GM19452 (cell line): Measurements from ENCODE around the gene SLC35F3.
"Not testable (repeated sequence)": the region's sequence is repeated elsewhere in the genome, so short reads cannot be mapped to it uniquely, and the experiment has no call there.

Experiments used
- ATAC-seq: cut with Tn5 transposase; IDR thresholded peaks from one replicate; pipeline ENCODE4 v1.9.1; 2021; ENCODE audit not compliant: unreplicated experiment

SLC35F3 gene

DNA sequence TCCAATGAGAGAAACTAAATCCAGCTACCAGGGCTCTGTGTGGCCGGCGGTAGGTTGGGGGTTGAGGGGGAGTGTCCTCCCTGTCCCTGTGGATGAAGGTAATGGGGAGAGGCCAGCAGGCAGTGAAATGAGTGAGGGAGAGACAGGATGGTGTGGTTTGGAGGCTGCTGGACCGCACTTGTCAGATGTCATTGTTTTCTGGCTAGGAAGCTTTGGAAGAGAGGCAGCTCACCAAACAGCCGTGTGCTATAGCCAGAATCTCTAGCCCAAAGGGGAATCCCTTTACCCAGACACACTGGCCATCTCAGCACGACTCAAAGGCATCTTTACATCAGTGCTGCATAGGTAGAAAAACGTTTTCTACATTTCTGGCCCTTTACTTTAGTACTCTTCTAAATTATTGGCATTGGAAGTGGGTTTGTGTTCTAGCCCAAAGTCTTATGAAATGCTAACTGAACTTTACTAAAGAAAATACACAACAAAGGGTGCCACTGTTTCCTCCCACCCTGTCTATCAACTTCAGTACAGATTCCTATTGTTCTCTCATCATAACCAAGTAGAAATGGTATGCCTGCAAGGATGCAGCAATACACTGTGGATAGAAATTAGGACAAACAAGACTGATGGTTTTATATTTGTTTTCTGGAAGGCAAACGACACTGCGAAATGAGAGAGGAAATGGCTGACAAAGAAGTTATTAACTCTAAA is 372.8 kb downstream of the SLC35F3 start:
- no peak for ATAC-seq

DNA sequence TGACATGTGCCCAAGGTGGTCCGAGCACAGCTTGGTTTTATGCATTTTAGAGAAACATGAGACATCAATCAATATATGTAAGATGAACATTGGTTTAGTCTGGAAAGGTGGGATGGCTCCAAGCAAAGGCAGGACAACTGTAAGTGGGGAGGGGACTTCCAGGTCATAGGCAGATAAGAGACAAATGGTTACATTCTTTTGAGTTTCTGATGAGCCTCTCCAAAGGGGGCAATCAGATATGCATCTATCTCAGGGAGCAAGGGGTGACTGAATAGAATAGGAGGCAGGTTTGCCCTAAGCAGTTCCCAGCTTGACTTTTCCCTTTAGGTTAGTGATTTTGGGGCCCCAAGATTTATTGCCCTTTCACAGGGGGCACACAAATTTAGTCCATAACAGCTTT is 374.5 kb downstream of the SLC35F3 start:
- ATAC-seq = no peak

DNA sequence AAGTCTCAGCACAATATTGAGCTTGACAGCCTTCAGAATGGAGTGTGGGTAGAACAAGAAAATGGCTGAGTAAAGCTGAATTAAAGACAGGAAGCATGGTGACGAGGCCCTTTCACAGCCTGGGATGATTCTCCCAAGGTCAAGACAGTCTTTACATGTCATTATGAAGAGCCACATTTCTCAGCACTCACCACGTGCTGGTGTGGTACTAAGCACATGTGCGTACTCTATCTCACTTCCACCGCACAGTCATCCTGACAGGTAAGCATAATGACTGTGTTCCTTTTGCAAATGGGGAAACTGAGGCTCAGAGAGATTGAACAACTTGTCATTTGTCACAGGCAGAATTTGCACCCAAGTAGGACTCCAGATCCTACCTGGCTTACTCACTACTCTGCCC is 376.0 kb downstream of the SLC35F3 start:
- no peak for ATAC-seq

DNA sequence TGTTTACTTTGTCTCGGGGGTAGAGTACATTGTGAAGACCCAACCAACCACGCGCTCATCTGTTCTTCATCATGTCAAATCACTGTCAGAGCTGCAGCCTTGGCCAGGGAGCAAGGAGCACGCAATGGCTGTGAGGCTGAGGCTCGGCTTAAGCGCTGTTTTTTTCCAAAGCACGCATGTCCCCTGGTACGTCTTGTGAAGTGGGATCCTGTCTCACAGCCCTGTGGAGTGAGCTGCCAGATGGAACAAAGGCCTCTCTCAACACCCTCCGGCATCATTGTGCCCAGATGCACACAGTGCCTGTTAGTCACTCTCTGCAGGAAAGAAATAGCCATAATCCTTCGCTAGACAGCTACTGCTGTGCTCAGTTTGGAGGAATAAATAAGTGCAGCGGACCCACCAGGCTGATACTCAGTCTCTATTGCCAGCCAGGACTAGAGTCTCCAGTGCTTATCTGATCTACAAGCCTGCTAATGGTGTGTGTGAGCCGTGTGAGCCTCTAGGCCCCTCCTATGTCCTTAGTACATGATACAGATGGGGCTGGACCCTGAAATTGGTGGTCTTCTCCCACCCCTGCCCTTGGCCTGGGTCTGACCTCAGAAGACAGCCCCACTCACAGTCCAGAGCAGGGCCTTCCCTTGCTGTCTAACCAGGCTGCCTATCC is 377.5 kb downstream of the SLC35F3 start:
- ATAC-seq = no peak

DNA sequence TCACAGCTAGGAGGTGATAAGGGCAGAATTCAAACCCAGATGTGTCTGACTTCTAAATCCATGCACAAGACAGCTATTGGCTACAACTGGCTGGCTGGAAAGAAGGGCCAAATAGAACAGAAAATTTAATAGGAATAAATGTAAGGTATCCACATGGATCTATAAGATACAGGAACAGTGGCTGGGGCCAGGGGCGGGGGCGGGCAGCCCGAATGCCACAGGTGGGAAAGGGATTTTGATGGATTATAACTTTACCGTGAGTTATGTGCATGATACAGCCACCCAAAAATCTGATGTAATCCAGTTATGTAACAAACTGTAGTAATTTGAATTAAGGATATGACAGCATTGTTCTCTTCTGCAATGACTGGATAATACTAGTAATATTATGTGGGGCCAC is 381.7 kb downstream of the SLC35F3 start:
- ATAC-seq = no peak

DNA sequence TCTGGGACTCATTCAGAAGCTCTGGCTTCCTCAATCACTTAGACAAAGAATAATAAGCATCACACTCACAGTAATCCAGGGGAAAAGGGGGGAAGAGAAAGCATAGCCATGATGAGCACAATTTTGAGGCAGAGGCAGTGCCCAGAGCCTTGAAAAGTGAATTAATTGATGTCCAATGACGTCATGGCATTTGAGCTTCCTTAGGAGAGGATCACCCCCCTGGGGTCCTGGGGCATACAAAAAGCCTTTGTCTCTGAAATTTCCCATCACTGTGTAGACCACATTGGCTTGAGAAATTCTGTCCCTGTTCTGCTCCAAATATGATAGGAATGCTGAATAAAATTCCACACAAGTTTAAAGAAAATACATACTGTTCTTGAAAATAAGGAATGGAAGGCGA is 384.5 kb downstream of the SLC35F3 start:
- no peak for ATAC-seq

DNA sequence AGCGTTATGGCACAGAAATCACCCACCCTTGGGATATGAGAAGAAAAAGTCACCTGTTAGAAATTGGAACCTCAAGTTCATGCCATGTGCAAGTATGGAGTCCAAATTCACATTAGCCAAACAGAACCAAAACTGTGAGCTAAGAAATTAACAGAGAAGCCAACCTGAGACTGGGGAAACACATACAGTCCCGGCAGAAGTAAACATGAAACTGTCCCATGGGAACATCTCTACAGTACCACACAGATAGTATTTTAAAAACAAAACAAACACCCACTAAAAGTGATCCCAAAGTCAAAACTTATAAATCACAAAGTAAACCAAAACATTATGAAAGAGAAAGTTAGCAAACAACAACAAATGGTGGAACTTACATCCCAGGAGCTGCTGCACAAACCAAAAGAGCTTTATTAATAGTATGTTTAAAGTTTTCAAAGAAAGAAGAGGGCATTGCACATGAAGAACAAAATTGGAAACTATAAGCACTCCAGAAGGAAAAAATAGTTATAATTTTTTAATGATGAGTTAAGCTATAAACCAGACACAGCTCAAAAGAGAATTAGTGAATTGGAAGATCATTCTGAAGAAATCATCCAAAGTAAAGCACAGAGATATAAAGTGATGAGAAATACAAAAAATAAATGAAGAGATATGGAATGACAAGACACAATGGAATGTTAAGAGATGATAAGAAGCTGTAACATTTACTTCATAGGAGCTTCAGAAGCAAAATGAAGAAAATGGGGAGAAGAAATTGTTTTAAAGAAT is 385.2 kb downstream of the SLC35F3 start:
- no peak for ATAC-seq

DNA sequence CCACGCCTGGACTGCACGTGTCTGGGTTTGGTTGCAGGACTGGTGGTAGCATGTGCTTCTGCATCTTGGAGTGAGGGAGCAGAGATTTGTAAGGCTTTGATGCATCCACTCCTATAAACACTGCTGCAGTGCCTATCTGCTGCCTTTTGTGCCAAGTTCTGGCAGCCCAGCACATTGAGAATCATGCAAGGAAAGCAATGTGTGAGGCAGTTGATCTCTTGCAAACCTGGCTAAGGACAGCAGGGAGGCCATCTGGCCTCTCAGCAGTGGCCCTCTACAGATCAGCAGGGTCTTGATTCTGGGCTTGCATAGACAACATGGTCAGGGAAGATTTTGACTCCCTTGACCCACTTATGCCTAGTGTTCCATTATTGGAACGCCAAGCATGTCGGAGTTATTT is 387.5 kb downstream of the SLC35F3 start:
- no peak for ATAC-seq

DNA sequence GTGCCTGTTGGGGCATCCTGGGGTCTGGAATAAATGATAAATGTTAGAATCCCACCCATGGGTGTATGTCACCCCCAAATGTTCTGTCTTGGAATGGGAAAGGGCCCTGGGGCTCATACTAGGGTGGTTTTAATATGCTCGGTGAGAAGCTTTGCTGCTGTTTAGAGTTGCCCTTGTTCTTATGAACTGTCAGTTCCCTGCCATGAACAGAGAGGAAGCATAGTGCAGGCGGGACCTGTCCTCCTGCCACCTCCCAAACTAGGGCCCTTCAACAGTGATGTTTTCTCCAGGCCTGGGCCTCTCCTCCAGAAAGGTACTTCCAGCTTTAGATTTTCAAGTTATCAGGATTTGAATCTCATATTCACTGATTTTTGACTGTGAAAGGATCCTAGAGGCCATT is 388.1 kb downstream of the SLC35F3 start:
- ATAC-seq = no peak

DNA sequence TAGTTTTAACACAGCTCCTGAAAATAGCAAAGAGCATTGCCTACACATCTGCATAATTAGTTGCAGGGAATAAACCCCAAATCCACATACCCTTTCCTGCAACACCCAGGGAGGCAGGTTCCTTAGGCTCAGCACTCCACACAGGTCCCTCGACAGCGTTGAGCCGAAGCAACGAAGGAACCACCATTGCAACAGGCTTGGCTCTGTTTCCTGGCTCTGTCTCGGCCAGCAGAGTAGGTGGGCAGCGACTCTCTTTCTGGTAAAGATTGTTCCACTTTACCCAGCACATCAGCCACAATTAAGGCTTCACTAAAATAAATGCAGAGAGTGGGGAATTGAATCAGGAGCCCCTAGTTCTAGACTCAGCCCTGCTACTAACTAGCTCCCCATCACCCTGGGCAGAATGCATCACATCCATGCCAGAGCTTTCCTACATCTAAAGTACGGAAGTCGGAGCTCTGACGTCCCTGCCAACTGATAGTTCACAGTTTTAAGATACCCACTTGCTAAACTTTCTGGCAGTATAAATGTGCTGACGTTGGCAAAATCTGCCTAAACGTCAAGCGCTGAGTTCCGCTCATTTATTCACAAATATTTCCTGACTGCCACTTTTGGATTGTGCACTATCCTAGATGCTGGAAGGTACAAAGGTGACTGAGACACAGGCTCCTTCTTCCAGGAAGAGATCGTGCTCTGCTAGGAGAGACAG is 389.8 kb downstream of the SLC35F3 start:
- ATAC-seq = no peak

DNA sequence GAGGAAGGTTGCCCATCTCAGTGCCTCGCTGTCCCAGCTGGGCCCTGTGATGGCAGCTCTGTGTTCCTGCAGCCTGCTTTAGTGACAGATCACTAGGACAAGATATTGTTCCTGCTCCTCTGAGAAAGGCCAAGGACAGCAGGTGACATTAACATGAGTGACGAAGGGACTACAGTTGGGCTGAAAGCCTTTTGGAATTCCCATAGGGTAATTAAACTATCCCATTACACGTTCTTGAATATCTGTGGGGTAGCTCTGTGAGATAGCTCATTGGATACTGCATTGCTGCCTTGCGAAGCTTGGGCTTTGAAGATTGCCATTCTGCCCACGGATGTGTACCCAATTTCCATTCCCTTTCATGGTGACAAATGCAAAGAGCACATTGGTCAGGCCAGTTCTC is 390.6 kb downstream of the SLC35F3 start:
- no peak for ATAC-seq

DNA sequence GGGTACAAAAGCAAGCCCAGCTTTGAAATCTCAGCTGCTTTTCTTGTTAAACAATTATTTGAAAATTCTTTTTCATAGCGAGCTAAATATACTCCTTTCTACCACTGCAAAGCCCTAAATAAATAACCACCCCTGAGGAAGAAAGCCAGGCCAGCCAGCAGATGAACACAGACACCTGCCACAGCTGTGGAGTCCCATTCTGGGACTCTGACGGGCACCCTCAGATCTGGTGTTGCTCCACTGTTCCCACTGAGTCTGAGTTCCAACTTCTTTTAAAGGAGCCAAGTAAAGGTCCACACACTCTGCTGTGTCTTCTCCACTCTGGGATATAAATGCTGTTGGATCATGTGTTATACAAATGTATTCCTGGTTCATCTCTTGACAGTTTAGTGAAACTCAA is 391.1 kb downstream of the SLC35F3 start:
- ATAC-seq = no peak

DNA sequence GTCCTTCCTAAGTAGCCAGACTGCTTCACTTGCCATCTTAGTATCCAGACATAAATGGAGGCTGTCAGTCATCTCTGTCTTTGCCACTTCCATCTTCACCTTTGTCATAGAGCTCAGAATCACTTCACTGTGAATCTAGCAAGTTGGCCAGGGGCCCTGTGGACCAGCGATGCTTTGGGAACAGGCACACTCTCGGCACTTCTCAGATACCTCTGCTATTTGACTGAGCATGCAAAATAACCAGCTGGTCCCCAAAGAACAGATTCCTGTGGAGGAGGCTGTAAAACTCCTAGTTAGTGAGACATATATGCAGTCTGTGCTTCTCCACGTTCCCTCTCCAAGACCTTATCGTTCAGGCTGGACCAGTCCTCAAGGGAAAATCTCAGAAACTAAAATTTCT is 392.0 kb downstream of the SLC35F3 start:
- no peak for ATAC-seq

DNA sequence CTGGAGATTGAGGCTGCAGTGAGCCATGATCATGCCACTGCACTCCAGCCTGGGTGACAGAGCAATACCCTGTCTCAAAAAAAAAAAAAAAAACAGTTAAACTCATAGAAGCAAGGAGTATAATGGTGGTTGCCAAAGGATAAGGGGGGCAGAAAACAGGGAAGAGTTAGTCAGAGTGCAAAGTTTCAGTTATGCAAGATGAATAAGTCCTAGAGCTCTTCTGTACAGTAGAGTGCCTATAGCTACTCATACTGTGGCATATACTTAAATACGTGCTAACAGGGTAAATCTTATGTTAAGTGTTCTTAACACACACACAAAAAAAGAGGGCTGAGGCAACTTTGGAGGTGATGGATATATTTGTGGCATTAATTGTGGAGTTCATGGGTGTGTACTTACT is 393.2 kb downstream of the SLC35F3 start:
- no peak for ATAC-seq

DNA sequence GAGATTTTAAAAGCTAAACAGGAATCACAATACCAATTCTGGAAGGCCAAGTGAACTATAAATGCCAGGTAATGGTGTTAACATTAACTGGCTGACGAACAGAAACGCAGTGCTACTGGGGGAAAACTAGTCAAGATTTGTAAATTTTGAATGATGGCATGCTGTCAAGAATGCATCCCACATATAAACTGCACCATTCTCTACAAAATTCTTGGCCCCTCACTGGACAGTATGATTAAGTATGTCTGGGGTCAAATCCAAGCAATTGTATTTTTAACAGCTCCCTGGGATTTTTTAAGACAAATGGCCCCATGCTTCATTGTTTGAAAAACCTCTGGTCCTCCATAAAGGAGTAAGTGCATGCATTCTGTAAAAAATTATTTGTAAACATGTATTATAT is 395.6 kb downstream of the SLC35F3 start:
- no peak for ATAC-seq

DNA sequence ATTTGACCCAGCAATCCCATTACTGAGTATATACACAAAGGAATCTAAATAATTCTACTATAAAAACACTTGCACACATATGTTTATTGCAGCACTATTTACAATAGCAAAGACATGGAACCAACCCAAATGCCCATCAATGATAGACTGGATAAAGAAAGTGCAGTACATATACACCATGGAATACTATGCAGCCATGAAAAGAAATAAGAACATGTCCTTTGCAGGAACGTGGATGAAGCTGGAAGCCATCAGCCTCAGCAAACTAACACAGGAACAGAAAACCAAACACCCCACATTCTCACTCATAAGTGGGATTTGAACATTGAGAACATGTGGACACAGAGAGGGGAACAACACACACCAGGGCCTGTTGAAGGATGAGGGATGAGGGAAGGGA is 397.2 kb downstream of the SLC35F3 start:
- ATAC-seq = not testable (repeated sequence)

DNA sequence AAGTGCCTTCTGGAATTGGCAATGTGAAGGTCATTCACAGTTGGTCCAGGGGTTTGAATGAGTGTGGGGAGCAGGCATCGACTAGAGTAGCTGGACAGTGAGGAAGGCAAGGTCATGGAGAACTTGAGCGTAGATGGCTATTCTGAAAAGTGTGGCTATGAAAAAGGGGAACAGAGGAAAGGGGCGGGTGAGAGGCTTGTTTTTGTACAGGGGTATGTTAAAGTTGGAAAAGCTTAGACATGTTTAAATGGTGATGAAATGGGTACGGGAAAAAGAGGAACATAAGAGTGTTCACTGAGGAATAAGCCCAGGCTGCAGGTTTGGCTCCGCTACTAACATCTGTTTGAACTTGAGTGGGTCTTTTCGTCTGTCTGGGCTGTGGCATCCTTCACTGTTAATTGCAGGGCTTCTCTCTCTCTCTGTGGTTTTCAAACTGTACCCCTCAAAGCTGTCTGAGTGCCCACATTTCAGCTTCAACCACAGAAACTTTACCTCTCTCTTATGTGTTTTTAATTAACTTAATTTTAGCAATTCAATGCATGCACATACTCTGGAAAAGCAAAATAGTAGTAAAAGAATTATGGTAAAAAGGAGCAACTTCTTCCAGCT is 398.0 kb downstream of the SLC35F3 start:
- ATAC-seq = no peak

DNA sequence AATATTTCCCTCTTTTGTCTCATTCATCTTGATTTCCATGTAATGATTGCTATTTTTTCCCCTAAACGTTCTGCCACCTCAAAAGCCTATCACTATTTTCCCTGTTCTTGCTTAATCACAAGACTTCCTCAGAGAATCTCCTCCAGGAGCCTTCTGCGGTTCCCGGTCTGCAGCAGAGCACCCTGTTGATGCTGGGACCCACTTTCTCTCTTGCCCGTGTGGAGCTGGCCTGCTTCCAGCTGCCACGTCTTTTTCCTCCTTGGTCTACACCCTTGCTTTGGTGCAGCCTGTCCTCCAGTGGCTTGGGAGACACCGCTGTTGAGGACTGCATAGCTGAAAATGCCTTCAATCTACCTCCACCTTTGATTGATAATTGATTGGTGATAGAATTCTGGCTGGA is 398.8 kb downstream of the SLC35F3 start:
- ATAC-seq = no peak

DNA sequence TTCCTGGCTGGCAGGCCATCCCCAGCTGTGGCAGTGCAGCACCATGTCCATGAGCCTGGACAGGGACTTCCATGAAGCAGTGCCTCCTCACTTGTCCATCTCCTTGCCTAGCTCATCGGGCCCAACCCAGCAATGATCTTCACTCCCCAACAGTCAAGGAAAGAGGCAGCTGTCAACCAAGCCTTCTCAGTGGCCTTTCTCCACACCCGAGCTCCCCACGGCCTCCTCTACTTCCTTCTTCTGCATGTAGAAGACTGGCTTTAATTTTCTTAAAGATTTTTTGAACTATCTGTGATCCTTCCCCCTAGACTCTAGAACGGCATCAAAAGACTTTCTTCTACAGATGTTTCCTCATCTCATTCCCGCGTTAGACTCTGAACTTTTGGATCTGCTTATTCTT is 403.2 kb downstream of the SLC35F3 start:
- ATAC-seq = no peak

DNA sequence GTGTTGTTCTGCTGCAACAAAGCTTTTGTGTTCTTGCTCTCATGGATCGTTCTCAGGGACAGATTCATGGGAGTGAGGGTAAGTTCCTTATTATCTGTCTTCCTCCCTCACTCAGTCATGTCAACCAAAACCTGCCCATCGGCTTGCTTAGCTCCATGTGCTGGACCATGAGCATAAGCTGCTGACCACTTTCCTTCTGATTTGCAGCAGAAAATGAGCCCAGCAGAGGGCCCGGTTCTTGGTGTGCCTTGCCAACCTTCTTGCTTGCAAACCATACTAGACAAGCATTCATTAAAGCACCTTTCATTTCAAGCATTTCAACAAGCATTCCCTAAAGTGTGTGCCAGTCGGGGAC is 404.7 kb downstream of the SLC35F3 start:
- ATAC-seq = no peak
